ENCODE results near the gene GLE1.

GLE1 gene

GRCh38 chr9:128504485-128505413 is at the start of gene GLE1:
Gene GLE1 (plus strand): TSS chr9:128504719. CDS start chr9:128504806, 87 bp downstream.
- peak; percentile 63 for DNase-seq

- DNase-seq: no peak
Observed at GRCh38 chr9:128454991-128455390, 49.5 kb upstream of the GLE1 start.

GRCh38 chr9:128455849-128456612 is 48.5 kb upstream of the GLE1 start, which contains the start of gene ODF2:
Gene ODF2 (plus strand): TSS chr9:128456006. CDS start chr9:128456092, 86 bp downstream.
- DNase-seq: peak; percentile 74

- peak; percentile 28 for DNase-seq
Observed at GRCh38 chr9:128456613-128457061, 47.9 kb upstream of the GLE1 start.

GRCh38 chr9:128457207-128457606 is 47.3 kb upstream of the GLE1 start:
- DNase-seq: no peak

- no peak for DNase-seq
Observed at GRCh38 chr9:128459011-128459410, 45.5 kb upstream of the GLE1 start.

GRCh38 chr9:128469070-128469469 is 35.4 kb upstream of the GLE1 start:
- no peak for DNase-seq

GRCh38 chr9:128470560-128470959 is 34.0 kb upstream of the GLE1 start:
- DNase-seq: no peak

GRCh38 chr9:128473104-128473503 is 31.4 kb upstream of the GLE1 start:
- DNase-seq: no peak

GRCh38 chr9:128475867-128476266 is 28.7 kb upstream of the GLE1 start:
- DNase-seq: no peak

- DNase-seq: no peak
Observed at GRCh38 chr9:128479262-128479661, 25.3 kb upstream of the GLE1 start.

- no peak for DNase-seq
Observed at GRCh38 chr9:128481561-128481960, 23.0 kb upstream of the GLE1 start.

GRCh38 chr9:128482186-128482585 is 22.3 kb upstream of the GLE1 start:
- DNase-seq: no peak

- no peak for DNase-seq
Observed at GRCh38 chr9:128484686-128485413, 19.7 kb upstream of the GLE1 start.

GRCh38 chr9:128485414-128485855 is 19.1 kb upstream of the GLE1 start:
- DNase-seq: no peak

GRCh38 chr9:128486201-128486600 is 18.3 kb upstream of the GLE1 start:
- DNase-seq: no peak

- DNase-seq: no peak
Observed at GRCh38 chr9:128493424-128493823, 11.1 kb upstream of the GLE1 start.

- DNase-seq: no peak
Observed at GRCh38 chr9:128494108-128494745, 10.3 kb upstream of the GLE1 start.

GRCh38 chr9:128494746-128495129 is 9.8 kb upstream of the GLE1 start:
- no peak for DNase-seq

GRCh38 chr9:128495296-128495695 is 9.2 kb upstream of the GLE1 start:
- DNase-seq: no peak

GRCh38 chr9:128495804-128496417 is 8.6 kb upstream of the GLE1 start:
- DNase-seq: no peak
